Neuron (in vitro differentiated cells): ENCODE data around the gene UXT.
"Not testable (repeated sequence)": the region's sequence is repeated elsewhere in the genome, so short reads cannot be mapped to it uniquely, and the experiment has no call there.

ENCODE experiments used
- H2AFZ ChIP-seq: one replicate; pipeline ENCODE4 v1.6.1; 2013; ENCODE audit warnings: low read depth, mild to moderate bottlenecking, inconsistent platforms, low read length, moderate library complexity
- H3K27me3 ChIP-seq: one replicate; pipeline ENCODE4 v1.6.1; 2013; ENCODE audit warnings: low read length; ENCODE audit not compliant: insufficient read depth
- H3K36me3 ChIP-seq: one replicate; pipeline ENCODE4 v1.6.1; 2013; ENCODE audit warnings: low read length; ENCODE audit not compliant: insufficient read depth
- H3K4me1 ChIP-seq: one replicate; pipeline ENCODE4 v1.6.1; 2013; ENCODE audit warnings: low read length; ENCODE audit not compliant: insufficient read depth
- H3K4me3 ChIP-seq: 2 replicates; pipeline ENCODE4 v1.5.1; 2013; ENCODE audit warnings: mild to moderate bottlenecking, low read length, moderate library complexity
- H3K9me3 ChIP-seq: one replicate; pipeline ENCODE4 v1.6.1; 2013; ENCODE audit warnings: low read length

UXT gene, protein sequence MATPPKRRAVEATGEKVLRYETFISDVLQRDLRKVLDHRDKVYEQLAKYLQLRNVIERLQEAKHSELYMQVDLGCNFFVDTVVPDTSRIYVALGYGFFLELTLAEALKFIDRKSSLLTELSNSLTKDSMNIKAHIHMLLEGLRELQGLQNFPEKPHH

GRCh38 chrX:47658684-47659420 lies at the start of gene UXT:
UXT (minus strand) TSS chrX:47659180; CDS start chrX:47658927, 253 bp downstream.
- Histone ChIP-seq H3K9me3 (no peaks in the 10 kb centered on the region), H3K4me1 (peaks cover 3% of the 10 kb centered on the region), H3K27me3 (no peaks in the 10 kb centered on the region), H3K4me3 (peak within 1 kb of the TSS; percentile 77), H3K36me3 (peaks cover 15% of the 10 kb centered on the region), H2AFZ (peak within 1 kb of the TSS; percentile 76)

- H3K27me3 ChIP-seq = no peaks in the 10 kb centered on the region
- H3K4me1 ChIP-seq = peaks cover 3% of the 10 kb centered on the region
- no peaks in the 10 kb centered on the region for H3K9me3 ChIP-seq
- H3K4me3 ChIP-seq = no peak overlapping the region
- no peaks in the 10 kb centered on the region for H3K36me3 ChIP-seq
- no peak overlapping the region for H2AFZ ChIP-seq
Observed at GRCh38 chrX:47707031-47707780, 48.2 kb upstream of the UXT start.

DNA sequence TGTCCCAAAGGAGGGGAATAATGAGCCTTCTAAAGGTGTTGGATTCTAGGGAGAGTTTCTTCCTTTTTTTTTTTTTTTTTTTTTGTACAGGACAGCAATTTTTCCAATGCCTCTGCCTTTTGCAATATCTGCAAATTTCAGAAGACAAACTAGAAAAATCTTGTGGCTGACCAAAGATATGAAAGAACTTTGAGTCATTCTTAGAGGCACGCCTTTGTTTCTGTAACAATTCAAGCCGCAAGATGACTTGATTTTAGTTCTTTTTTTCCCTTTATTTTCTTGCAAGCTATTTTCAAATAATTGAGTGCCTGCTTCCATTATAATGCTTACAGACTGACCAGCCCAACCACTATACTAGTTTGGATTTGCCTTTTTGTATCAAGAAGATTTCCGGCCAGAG lies 47.6 kb upstream of the UXT start:
- Histone ChIP-seq H2AFZ (no peak overlapping the region), H3K4me1 (peaks cover 3% of the 10 kb centered on the region)

GRCh38 chrX:47704736-47705135 lies 45.8 kb upstream of the UXT start:
- H3K9me3 ChIP-seq = no peaks in the 10 kb centered on the region
- H2AFZ ChIP-seq = no peak overlapping the region
- H3K4me1 ChIP-seq = peaks cover 3% of the 10 kb centered on the region
- no peaks in the 10 kb centered on the region for H3K27me3 ChIP-seq
- no peak overlapping the region for H3K4me3 ChIP-seq
- no peaks in the 10 kb centered on the region for H3K36me3 ChIP-seq

More for the DNA sequence above, 47.6 kb upstream of the UXT start:
- Histone ChIP-seq H3K36me3 (no peaks in the 10 kb centered on the region), H3K9me3 (no peaks in the 10 kb centered on the region), H3K4me3 (no peak overlapping the region), H3K27me3 (no peaks in the 10 kb centered on the region)

GRCh38 chrX:47697181-47697580 lies 38.2 kb upstream of the UXT start:
- no peak overlapping the region for H2AFZ ChIP-seq
- no peak overlapping the region for H3K4me3 ChIP-seq
- H3K36me3 ChIP-seq = no peaks in the 10 kb centered on the region
- H3K27me3 ChIP-seq = no peaks in the 10 kb centered on the region
- H3K4me1 ChIP-seq = no peaks in the 10 kb centered on the region
- no peaks in the 10 kb centered on the region for H3K9me3 ChIP-seq

- Histone ChIP-seq H3K4me1 (no peaks in the 10 kb centered on the region), H3K9me3 (no peaks in the 10 kb centered on the region), H3K27me3 (peaks cover 6% of the 10 kb centered on the region), H3K4me3 (no peak overlapping the region), H3K36me3 (no peaks in the 10 kb centered on the region), H2AFZ (no peak overlapping the region)
Observed at GRCh38 chrX:47690175-47690574, 31.2 kb upstream of the UXT start.

DNA sequence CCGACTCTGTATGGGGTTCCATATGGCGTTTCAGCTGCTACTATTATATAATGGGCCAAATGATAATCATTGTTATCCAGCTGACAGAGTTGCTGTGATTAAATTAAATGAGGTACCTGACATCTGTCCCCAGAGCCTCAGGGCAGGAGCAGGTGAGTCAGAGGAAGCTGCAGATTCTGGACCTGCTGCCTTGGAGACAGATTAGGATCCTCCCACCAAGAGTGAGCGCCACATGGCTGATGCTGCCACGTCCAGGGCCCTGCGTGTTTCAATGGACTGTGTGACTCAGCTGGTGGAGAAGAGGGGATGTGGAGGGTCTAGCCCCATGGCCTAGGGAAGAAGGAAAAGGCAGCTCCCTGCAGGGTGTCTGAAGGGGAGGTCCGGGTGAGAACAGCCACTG lies 28.3 kb upstream of the UXT start:
- no peaks in the 10 kb centered on the region for H3K36me3 ChIP-seq
- H3K27me3 ChIP-seq = peaks cover 6% of the 10 kb centered on the region
- no peaks in the 10 kb centered on the region for H3K4me1 ChIP-seq
- H3K4me3 ChIP-seq = no peak overlapping the region
- no peaks in the 10 kb centered on the region for H3K9me3 ChIP-seq
- H2AFZ ChIP-seq = no peak overlapping the region

DNA sequence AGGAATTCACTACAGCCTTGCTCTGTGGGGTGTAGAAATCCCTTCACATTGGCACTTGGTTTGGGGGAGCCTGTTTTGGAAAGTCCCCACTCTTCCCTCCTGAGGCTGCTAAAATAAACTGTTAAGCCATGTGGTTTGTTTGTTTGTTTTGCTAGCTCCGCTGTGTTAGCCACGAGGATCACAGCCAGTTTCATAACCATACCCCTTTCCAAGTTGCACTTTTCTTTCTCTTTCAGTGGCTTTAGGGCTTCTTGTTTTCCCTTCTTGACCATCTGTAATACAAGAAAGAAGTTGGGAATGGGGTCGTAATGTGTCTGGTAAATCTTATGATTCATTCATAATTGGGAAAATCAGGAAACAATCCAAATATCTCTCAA lies 24.8 kb upstream of the UXT start:
- Histone ChIP-seq H3K9me3 (no peaks in the 10 kb centered on the region), H3K36me3 (no peaks in the 10 kb centered on the region)

DNA sequence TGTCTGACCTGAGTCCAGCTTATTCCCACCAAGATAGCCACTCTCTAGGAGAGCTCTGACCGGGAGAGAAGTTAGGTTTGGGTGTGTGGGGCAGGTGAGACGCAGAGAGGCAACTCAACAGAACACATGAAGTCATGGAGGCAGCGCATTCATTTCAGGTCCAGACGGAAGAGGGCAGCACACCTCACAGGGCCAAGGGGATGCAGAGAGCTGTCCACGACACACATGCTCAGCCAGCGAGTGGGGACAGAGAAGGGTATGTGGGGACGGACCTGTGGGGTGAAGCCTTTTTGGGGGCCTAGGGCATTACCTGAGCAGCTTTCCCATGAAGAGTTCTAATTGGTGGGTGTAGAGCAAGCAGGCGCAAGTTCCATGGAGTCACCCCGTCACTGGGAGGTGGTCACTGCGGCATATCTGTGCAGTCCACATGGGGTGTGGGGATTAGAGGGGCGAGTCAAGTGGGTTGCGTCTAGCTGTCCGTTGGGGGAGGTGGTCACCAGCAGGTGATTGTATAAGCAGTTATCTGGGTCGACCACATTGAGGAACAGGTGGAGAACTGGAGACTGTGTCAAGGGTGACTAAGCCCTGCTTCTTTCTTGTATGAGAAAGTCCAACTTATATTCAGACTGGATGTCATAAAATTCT lies 24.3 kb upstream of the UXT start:
- H3K4me3 ChIP-seq = no peak overlapping the region
- H3K9me3 ChIP-seq = no peaks in the 10 kb centered on the region
- no peak overlapping the region for H2AFZ ChIP-seq
- no peaks in the 10 kb centered on the region for H3K36me3 ChIP-seq
- H3K4me1 ChIP-seq = no peaks in the 10 kb centered on the region
- peaks cover 7% of the 10 kb centered on the region for H3K27me3 ChIP-seq

More for the DNA sequence above, 24.8 kb upstream of the UXT start:
- Histone ChIP-seq H3K27me3 (peaks cover 5% of the 10 kb centered on the region), H3K4me3 (no peak overlapping the region), H3K4me1 (no peaks in the 10 kb centered on the region), H2AFZ (no peak overlapping the region)

DNA sequence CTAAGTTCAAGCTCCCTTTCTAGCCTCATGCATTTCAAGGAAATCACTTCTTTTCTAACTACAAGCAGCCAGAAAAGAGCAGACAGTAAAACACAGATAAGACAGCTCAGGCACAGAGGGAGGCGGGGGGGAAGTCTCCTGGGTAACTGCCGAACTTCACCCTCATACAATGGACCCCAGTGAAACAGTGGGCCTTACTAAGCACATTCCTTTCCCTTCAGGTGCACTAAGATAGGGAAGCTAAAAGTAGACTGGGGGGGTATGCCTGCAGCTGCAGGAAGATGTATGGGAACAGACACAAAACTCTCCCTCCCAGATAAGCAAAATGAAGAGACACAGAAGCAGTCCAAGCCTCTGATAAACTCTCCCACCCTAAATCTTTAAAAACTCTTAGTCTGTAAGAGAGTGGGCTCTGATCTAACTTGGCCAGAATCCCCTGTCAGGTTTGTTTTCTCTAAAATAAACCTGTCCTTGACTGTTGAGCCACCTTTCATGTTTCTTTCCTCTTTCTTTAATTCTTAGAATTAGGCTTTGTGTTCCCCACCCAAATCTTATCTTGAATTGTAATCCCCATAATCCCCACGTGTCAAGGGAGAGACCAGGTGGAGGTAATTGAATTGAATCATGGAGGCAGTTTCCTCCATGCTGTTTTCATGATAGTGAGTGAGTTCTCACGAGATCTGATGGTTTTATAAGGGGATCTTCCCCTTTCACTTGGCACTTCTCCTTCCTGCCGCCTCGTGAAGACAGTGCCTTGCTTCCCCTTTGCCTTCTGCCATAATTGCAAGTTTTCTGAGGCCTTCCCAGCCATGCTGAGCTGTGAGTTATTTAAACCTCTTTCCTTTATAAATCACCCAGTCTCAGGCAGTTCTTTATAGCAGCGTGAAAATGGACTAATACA lies 17.2 kb upstream of the UXT start:
- H3K4me1 ChIP-seq, H3K27me3 ChIP-seq, H2AFZ ChIP-seq, H3K4me3 ChIP-seq, H3K36me3 ChIP-seq, H3K9me3 ChIP-seq: not testable (repeated sequence)

DNA sequence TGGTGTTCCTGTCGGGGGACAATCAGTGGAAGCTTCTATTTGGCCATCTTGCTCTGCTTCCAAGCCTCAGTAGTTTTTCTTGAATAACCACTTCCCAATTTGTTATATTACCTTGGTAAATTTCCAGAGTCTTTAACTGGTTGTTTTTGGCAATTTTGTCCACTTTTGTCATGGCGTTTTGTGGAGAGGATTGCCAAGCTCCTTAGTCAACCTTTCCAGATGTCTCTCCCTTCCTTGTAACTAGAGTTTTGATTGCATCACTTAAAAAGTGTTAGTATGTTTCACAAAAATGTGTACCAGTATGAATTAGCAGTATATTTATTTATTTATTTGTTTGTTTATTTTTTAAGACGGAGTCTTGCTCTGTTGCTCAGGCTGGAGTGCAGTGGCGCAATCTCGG lies 15.8 kb upstream of the UXT start:
- Histone ChIP-seq H2AFZ (no peak overlapping the region), H3K4me3 (no peak overlapping the region), H3K36me3 (no peaks in the 10 kb centered on the region), H3K9me3 (no peaks in the 10 kb centered on the region), H3K27me3 (peaks cover 4% of the 10 kb centered on the region), H3K4me1 (no peaks in the 10 kb centered on the region)

DNA sequence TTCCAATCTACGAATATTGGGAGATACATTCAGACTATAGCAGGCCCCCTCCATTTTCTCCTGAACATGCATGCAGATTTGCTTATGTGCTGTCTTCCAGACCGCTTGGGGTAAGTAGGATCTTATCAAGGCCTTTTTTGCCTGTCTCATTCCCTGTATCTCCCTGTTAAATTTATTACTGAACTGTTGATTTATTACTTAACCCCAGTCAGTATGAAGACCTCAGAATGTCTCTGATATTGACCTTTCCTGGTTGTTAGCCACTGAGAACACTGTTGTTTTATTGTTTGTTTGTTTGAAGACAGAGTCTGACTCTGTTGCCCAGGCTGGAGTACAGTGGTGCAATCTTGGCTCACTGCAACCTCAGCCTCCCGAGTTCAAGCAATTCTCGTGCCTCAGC lies 6.8 kb upstream of the UXT start:
- H2AFZ ChIP-seq, H3K4me3 ChIP-seq, H3K27me3 ChIP-seq, H3K36me3 ChIP-seq, H3K9me3 ChIP-seq, H3K4me1 ChIP-seq: not testable (repeated sequence)
